Osteocyte (in vitro differentiated cells): ENCODE measurements around the gene KSR2. TPM values are rescaled to one million over a fixed set of nuclear protein-coding genes. Genes with fewer than 3 reads are reported as not detected.
A peak's percentile ranks its signal among the peaks of the same experiment; 100 is the strongest.

ENCODE experiments used
- DNase-seq: peaks from one replicate; pipeline ENCODE4 v3.0.0; 2021; ENCODE audit warnings: mixed read lengths; ENCODE audit not compliant: unreplicated experiment; ENCODE audit errors: extremely low spot score
- H3K27ac Mint-ChIP-seq: one replicate; pipeline ENCODE4 v1.8.0; 2021; ENCODE audit warnings: mild to moderate bottlenecking, mixed read lengths; ENCODE audit not compliant: unreplicated experiment
- H3K27me3 Mint-ChIP-seq: one replicate; pipeline ENCODE4 v1.8.0; 2021; ENCODE audit warnings: mixed read lengths; ENCODE audit not compliant: unreplicated experiment
- H3K36me3 Mint-ChIP-seq: one replicate; pipeline ENCODE4 v1.8.0; 2021; ENCODE audit warnings: mixed read lengths; ENCODE audit not compliant: unreplicated experiment
- H3K4me1 Mint-ChIP-seq: one replicate; pipeline ENCODE4 v1.8.0; 2021; ENCODE audit warnings: mixed read lengths; ENCODE audit not compliant: unreplicated experiment
- H3K4me3 Mint-ChIP-seq: one replicate; pipeline ENCODE4 v1.8.0; 2021; ENCODE audit warnings: mild to moderate bottlenecking, moderate library complexity, mixed read lengths; ENCODE audit not compliant: unreplicated experiment
- H3K9me3 Mint-ChIP-seq: one replicate; pipeline ENCODE4 v1.8.0; 2021; ENCODE audit warnings: mixed read lengths; ENCODE audit not compliant: unreplicated experiment
- total RNA-seq: library from RNA; stranded (reverse); gene quantifications from 2 replicates; pipeline ENCODE4 v1.2.1, GENCODE V29; 2021
- TF ChIP-seq, protein P1 (sequence below): fragments of 200-600 bp; sonication (generic); IDR thresholded peaks from 2 replicates; pipeline ENCODE4 v1.5.0; 2021; ENCODE audit warnings: antibody characterized with exemption, mild to moderate bottlenecking, moderate library complexity

KSR2 gene
- total RNA-seq, 1 donor from 2014 or later: not detected

DNA sequence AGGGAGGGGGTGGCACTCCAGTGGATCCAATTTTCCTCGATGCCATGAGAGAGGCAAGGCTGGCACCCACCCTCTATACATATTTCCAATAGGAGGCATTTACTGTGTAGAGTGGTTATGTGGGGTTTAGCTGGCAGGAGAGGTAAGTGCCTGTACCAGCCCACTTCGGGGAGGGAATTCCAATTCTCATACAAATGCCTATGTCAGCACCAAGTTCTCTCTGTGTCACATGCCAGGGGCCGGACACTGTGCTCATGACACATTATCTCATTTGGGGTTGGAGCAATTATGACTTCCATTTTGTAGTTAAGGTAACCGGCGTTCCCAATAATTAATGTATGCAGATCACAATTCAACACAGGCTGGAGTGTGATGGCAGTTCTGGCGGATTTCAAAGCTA is 284.3 kb downstream of the KSR2 start:
- no peak overlapping the region for H3K4me3 Mint-ChIP-seq
- no peaks in the 10 kb centered on the region for H3K9me3 Mint-ChIP-seq
- H3K4me1 Mint-ChIP-seq: peaks cover 73% of the 10 kb centered on the region
- H3K36me3 Mint-ChIP-seq: no peaks in the 10 kb centered on the region
- TF ChIP-seq, protein P1, sequence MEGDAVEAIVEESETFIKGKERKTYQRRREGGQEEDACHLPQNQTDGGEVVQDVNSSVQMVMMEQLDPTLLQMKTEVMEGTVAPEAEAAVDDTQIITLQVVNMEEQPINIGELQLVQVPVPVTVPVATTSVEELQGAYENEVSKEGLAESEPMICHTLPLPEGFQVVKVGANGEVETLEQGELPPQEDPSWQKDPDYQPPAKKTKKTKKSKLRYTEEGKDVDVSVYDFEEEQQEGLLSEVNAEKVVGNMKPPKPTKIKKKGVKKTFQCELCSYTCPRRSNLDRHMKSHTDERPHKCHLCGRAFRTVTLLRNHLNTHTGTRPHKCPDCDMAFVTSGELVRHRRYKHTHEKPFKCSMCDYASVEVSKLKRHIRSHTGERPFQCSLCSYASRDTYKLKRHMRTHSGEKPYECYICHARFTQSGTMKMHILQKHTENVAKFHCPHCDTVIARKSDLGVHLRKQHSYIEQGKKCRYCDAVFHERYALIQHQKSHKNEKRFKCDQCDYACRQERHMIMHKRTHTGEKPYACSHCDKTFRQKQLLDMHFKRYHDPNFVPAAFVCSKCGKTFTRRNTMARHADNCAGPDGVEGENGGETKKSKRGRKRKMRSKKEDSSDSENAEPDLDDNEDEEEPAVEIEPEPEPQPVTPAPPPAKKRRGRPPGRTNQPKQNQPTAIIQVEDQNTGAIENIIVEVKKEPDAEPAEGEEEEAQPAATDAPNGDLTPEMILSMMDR: no peak
- H3K27me3 Mint-ChIP-seq: no peaks in the 10 kb centered on the region
- no peak for DNase-seq
- H3K27ac Mint-ChIP-seq: peak overlapping the region; percentile 99

DNA sequence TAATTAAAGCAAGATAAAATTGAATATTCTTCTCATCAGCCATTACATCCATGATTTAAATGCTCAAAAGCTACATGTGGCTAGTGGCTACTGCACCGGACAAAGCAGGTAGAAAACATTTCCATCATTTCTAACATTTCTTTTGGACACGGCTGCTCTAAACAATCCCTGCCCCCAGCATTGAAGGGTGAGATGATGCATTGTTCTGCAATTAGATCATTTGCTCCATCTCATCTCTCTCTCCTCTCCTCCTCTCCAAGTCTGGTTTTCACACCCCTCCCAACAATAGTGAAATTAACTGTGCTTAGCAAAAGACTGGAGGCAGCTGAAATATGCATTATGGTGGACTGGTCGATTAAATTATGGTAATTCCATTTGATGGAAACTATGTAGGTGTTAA is 288.5 kb downstream of the KSR2 start:
- H3K9me3 Mint-ChIP-seq: no peaks in the 10 kb centered on the region
- H3K36me3 Mint-ChIP-seq: no peaks in the 10 kb centered on the region
- peaks cover 43% of the 10 kb centered on the region for H3K4me1 Mint-ChIP-seq
- H3K27ac Mint-ChIP-seq: peak overlapping the region; percentile 55
- H3K27me3 Mint-ChIP-seq: no peaks in the 10 kb centered on the region
- no peak overlapping the region for H3K4me3 Mint-ChIP-seq
- no peak for DNase-seq
- TF ChIP-seq, protein P1: no peak

DNA sequence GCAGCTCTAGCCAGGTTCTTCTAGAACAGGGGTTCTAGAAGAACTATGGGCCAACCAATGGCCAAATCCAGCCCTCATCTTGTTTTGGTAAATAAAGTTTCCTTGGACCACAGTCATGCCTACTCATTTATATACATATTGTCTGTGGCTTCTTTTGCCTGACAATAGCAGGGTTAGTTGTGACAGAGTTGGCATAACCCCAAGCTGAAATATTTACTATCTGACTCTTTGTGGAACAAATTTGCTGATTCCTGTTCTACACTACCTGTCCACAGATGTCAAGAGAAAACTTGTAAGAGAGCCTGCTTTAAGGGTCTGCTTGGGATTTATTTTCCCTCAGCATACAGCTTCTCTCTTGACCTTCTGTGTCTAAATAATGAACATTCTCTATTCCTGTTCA is 289.0 kb downstream of the KSR2 start:
- TF ChIP-seq, protein P1: no peak
- H3K27ac Mint-ChIP-seq: peak overlapping the region; percentile 55
- no peaks in the 10 kb centered on the region for H3K9me3 Mint-ChIP-seq
- DNase-seq: no peak
- H3K4me3 Mint-ChIP-seq: no peak overlapping the region
- no peaks in the 10 kb centered on the region for H3K36me3 Mint-ChIP-seq
- peaks cover 37% of the 10 kb centered on the region for H3K4me1 Mint-ChIP-seq
- no peaks in the 10 kb centered on the region for H3K27me3 Mint-ChIP-seq

DNA sequence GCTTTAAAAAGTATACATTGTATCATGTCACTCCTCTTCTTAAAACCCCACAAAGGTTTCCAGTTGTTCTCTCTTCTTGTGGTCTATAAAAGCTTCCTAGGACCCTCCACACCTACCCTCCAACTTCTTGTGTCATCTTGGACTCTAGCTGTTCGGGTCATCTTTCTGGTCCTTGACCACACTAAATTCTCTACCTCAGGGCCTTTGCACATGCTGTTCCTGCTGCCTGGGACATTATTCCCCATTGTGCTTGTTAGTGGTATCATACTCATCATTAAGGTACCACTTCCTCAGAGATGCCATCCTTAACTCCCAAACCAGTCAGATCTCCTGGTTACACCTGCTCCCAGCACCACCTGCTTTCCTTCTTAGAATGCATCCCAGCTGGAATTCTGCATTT is 294.0 kb downstream of the KSR2 start:
- TF ChIP-seq, protein P1: no peak
- no peak for DNase-seq
- H3K4me3 Mint-ChIP-seq: no peak overlapping the region
- H3K4me1 Mint-ChIP-seq: peaks cover 13% of the 10 kb centered on the region
- H3K27me3 Mint-ChIP-seq: no peaks in the 10 kb centered on the region
- H3K9me3 Mint-ChIP-seq: no peaks in the 10 kb centered on the region
- no peak overlapping the region for H3K27ac Mint-ChIP-seq
- no peaks in the 10 kb centered on the region for H3K36me3 Mint-ChIP-seq

DNA sequence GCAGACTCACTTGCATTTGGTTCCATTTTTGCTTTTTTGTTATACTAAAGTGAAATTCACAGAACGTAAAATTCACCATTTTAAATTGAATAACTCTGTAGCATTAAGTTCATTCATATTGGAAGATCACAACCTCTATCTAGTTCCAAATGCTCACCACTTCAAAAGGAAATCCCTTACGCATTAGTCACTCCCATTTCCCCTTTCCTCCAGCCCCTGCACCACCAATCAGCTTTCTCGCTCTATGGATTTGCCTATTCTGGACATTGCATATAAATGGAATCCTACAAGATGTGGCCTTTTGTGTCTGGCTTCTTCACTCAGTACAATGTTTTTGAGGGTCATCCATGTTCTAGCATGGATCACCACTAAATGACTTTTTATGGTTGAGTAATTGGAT is 294.5 kb downstream of the KSR2 start:
- H3K27me3 Mint-ChIP-seq: no peaks in the 10 kb centered on the region
- no peaks in the 10 kb centered on the region for H3K9me3 Mint-ChIP-seq
- TF ChIP-seq, protein P1: no peak
- H3K4me1 Mint-ChIP-seq: peaks cover 8% of the 10 kb centered on the region
- no peaks in the 10 kb centered on the region for H3K36me3 Mint-ChIP-seq
- no peak overlapping the region for H3K4me3 Mint-ChIP-seq
- DNase-seq: no peak
- H3K27ac Mint-ChIP-seq: no peak overlapping the region
